GM12874 (cell line): ENCODE results near the gene RANBP3L.

Experiments used
- TF ChIP-seq, protein P1 (sequence below): IDR thresholded peaks from 2 replicates; pipeline ENCODE4 v1.5.1; 2011; ENCODE audit warnings: low read depth, mild to moderate bottlenecking, control low read depth, low read length, moderate library complexity; ENCODE audit not compliant: insufficient read depth

Gene RANBP3L

DNA sequence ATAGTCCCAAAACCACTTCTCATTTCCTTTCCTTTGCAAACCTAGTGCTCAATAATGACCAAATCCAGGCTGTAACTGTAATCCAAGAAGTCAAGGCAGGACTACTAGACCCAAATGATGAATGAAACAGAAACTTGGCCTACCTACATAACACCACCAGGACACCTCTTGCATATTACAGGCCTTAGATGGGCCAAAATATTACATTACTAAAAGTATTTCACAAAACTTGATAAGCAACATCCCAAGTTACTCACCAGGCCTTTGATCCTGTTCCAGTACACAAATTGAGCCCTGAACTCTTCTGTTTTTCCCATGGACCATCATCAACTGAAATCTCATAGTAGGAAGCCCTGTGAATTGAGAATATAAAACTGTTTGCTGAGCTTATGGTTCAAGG is 94.8 kb downstream of the RANBP3L start:
- TF ChIP-seq, protein P1, sequence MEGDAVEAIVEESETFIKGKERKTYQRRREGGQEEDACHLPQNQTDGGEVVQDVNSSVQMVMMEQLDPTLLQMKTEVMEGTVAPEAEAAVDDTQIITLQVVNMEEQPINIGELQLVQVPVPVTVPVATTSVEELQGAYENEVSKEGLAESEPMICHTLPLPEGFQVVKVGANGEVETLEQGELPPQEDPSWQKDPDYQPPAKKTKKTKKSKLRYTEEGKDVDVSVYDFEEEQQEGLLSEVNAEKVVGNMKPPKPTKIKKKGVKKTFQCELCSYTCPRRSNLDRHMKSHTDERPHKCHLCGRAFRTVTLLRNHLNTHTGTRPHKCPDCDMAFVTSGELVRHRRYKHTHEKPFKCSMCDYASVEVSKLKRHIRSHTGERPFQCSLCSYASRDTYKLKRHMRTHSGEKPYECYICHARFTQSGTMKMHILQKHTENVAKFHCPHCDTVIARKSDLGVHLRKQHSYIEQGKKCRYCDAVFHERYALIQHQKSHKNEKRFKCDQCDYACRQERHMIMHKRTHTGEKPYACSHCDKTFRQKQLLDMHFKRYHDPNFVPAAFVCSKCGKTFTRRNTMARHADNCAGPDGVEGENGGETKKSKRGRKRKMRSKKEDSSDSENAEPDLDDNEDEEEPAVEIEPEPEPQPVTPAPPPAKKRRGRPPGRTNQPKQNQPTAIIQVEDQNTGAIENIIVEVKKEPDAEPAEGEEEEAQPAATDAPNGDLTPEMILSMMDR = no peak

DNA sequence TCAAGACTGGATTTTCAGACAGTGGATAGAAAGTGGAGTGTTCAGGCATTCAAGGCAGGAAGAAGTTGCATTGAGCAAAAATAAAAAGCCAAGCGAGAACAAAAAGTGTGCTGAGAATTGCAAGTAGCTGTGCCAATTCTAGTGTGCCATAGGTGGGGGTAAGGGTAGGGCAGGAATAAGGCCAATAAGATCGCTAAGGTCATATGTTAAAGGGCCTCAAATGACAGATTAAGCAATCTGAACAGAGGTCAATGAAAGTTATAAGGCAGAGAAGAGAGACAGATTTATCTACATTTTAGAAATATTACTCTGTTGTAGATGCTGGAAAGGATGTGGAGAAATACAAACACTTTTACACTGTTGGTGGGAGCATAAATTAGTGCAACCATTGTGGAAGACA is 96.4 kb downstream of the RANBP3L start:
- TF ChIP-seq, protein P1 = no peak

DNA sequence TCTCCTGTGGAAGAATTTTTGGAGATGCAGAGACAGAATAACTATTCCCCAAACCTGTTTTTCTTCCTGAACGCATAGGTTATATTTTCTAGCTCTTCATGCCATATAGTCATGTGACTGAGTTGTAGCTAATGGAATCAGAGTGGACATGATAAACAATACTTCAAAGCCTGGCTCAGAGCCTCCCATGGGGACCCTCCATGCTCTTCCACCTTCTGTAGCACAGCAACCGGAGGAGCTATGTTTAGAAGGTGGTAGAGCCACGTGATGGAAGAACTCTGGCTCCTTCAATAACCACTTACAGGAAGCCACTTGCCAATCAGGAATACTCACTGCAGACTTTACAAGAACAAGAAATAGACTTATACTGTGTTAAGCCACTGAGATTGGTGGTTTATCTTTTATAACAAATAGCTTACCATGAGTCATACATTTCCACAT is 99.2 kb downstream of the RANBP3L start:
- TF ChIP-seq, protein P1 = no peak

DNA sequence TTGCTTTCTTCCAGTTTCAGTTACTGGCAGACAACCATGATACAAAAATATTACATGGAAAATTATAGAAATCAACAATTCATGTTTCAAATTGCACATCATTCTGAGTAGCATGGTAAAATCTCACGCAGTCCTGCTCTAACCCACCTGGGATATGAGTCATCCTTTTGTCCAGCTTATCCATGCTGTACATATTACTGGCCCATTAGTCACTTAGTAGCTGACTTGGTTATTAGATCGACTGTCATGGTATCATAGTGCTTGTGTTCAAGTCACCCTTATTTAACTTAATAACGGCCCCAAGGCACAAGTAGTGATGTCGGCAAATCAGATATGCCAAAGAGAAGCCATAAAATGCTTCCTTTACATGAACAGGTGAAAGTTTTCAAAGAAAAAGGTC is 101.2 kb downstream of the RANBP3L start:
- TF ChIP-seq, protein P1 = no peak

DNA sequence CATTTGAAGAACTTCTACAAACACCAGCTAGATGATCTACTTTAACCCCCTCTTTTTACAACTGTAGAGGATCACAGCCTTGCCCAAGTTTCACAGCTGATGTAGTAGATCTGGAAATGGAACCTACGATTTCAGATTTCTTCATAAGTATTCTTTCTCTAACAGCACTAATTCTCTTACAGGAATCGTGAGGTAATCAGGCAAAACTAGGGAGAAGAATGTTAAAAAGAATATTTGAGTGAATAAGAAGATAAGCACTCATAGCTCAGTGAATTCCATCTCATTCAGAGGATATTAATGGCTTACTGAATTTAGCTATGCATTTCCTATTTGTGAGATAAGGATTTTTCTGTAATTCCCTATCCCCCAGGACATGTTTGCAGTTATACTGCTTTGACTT is 102.1 kb downstream of the RANBP3L start:
- TF ChIP-seq, protein P1 = no peak
